Skin of body (tissue), 2 donors: Measurements from ENCODE around the gene TFIP11. TPM values are rescaled to one million over a fixed set of nuclear protein-coding genes. Genes with fewer than 3 reads are reported as not detected.
"Not testable (repeated sequence)": the region's sequence is repeated elsewhere in the genome, so short reads cannot be mapped to it uniquely, and the experiment has no call there.

Source experiments
- DNase-seq: peaks from one replicate; lab custom pipeline; 2025; lab: John Stamatoyannopoulos, UW
- total RNA-seq: library from RNA; depleted of rRNA; stranded (reverse); fragments of >200 nt; gene quantifications from one replicate; pipeline ENCODE4 v1.2.3, GENCODE V29; 2014

Gene TFIP11
- total RNA-seq, 1 donor from 2014 or later, result 16.0 TPM

GRCh38 chr22:26541167-26541819 is 29.0 kb upstream of the TFIP11 start:
- DNase-seq, result no peak

- no peak for DNase-seq
Observed at GRCh38 chr22:26540119-26540518, 27.8 kb upstream of the TFIP11 start.

- DNase-seq, result no peak
Observed at GRCh38 chr22:26536762-26537134, 24.5 kb upstream of the TFIP11 start.

- DNase-seq, result no peak
Observed at GRCh38 chr22:26536056-26536761, 23.9 kb upstream of the TFIP11 start.

- no peak for DNase-seq
Observed at GRCh38 chr22:26535603-26535908, 23.3 kb upstream of the TFIP11 start.

- DNase-seq, result no peak
Observed at GRCh38 chr22:26534874-26535602, 22.8 kb upstream of the TFIP11 start.

GRCh38 chr22:26534171-26534855 is 22.0 kb upstream of the TFIP11 start:
- DNase-seq, result no peak

GRCh38 chr22:26529345-26529744 is 17.1 kb upstream of the TFIP11 start:
- no peak for DNase-seq

GRCh38 chr22:26528518-26528917 is 16.2 kb upstream of the TFIP11 start:
- not testable (repeated sequence) for DNase-seq

- DNase-seq, result no peak
Observed at GRCh38 chr22:26527574-26528465, 15.5 kb upstream of the TFIP11 start.

GRCh38 chr22:26527167-26527566 is 14.9 kb upstream of the TFIP11 start:
- no peak for DNase-seq

- no peak for DNase-seq
Observed at GRCh38 chr22:26525946-26526564, 13.8 kb upstream of the TFIP11 start.

- DNase-seq, result no peak
Observed at GRCh38 chr22:26524870-26525269, 12.6 kb upstream of the TFIP11 start.

- no peak for DNase-seq
Observed at GRCh38 chr22:26522592-26522991, 10.3 kb upstream of the TFIP11 start.

- no peak for DNase-seq
Observed at GRCh38 chr22:26522012-26522411, 9.7 kb upstream of the TFIP11 start.

GRCh38 chr22:26517429-26517828 is 5.2 kb upstream of the TFIP11 start:
- DNase-seq, result no peak

- no peak for DNase-seq
Observed at GRCh38 chr22:26516503-26516902, 4.2 kb upstream of the TFIP11 start.

- DNase-seq, result no peak
Observed at GRCh38 chr22:26515931-26516330, 3.7 kb upstream of the TFIP11 start.

GRCh38 chr22:26514419-26515161 is 2.3 kb upstream of the TFIP11 start:
- no peak for DNase-seq

GRCh38 chr22:26513838-26514237 is 1.6 kb upstream of the TFIP11 start:
- DNase-seq, result no peak
